ENCODE measurements around the gene DEAF1. TPM values are rescaled to one million over a fixed set of nuclear protein-coding genes. Genes with fewer than 3 reads are reported as not detected.
A peak's percentile ranks its signal among the peaks of the same experiment; 100 is the strongest.

DEAF1 gene
- total RNA-seq, 1 experiment from 2014 or later = 33.9 TPM

DNA sequence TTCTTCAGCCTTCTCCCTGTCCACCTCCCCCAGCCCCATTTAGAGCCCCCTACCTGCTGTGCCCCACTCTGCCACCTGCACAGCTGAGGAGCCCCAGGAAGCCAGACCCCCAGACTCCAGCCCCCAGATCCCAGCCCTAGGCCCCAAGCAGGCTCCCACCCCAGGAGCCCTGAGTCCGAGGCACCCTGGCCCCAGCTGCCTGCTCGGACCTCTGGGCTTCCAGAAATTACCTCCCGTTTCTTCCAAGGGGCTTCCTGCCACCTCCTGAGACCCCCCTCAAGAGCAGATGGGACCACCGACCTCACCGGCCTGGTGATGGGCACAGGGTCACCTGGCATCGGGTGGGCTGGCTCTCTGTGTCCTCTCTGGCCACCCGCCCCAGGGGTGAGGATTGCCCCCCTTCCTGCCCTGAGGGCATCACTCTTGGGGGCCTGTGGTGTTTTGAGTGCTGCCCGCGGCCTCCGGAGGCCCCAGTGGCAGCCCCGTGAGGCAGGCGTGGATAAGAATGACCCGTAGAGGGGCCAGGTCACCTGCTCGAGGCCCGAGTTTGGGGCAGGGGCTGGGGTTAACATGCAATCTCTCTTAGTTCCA, 34.0 kb upstream of the DEAF1 start:
- Histone ChIP-seq H3K79me2 (ENCODE audit: insufficient read depth, low read length) (no peaks in the 10 kb centered on the region), H3K36me3 (ENCODE audit: control insufficient read depth in 1 of 2, insufficient read depth in 2 of 2, low read length in 2 of 2) (peaks cover 0 to 7% of the 10 kb centered on the region in 2 experiments; a peak in 1 of 4 replicates), H3K9me3 (ENCODE audit: control insufficient read depth in 1 of 2, insufficient read depth in 1 of 2, low read depth in 1 of 2, low read length in 2 of 2) (no peaks in the 10 kb centered on the region), H3K4me1 (ENCODE audit: control insufficient read depth in 1 of 2, insufficient read depth in 2 of 2, low read length in 2 of 2) (peaks cover 7 to 24% of the 10 kb centered on the region in 2 experiments; a peak in 3 of 4 replicates), H2AFZ (ENCODE audit: low read depth, low read length, poor library complexity, severe bottlenecking) (no peak overlapping the region), H3K9ac (ENCODE audit: low read length) (peak overlapping the region; percentile 61; the same call in 1 of the 2 replicates), H3K27me3 (ENCODE audit: insufficient read depth, low read length) (no peaks in the 10 kb centered on the region), H3K4me2 (ENCODE audit: low read length) (no peak overlapping the region), H3K4me3 (replicated peaks in 1 of 2; ENCODE audit: low read depth in 1 of 2, low read length in 2 of 2) (no peak overlapping the region), H4K20me1 (ENCODE audit: insufficient read depth) (no peaks in the 10 kb centered on the region), H3K27ac (ENCODE audit: low read depth, low read length) (peak overlapping the region; percentile 70; the same call in 1 of the 2 replicates), H3K9me2 (ENCODE audit: insufficient read depth) (no peaks in the 10 kb centered on the region)
- BruUV-seq (replicated peaks) = no TSS peak
- ATAC-seq (no peak), DNase-seq (ENCODE audit: low read depth, low spot score) (no peak)
- CTCF ChIA-PET = interaction anchor here (1.0 to 2.1 kb wide), 7 partner anchors 8 to 34 kb away, joined by 4 to 10 read pairs (median 8); partner anchors contain the start of genes DEAF1, EPS8L2 and TMEM80
- RAD21 ChIA-PET (ENCODE audit: low non-redundant PET in 1 of 2, low total read pairs in 2 of 2, uncharacterized antibody in 2 of 2, unreplicated experiment in 2 of 2) = interaction anchor here in 1 of 2 experiments (0.6 to 0.7 kb wide), 2 partner anchors 17 to 32 kb away, joined by 3 to 5 read pairs; no protein-coding TSS in a partner anchor
- intact Hi-C loops (cut with micrococcal nuclease) = loop anchor here (2.0 kb wide), 2 partner anchors 36 to 174 kb away; no protein-coding TSS in a partner anchor
- TF ChIP-seq ZFX (IDR thresholded peaks at IDR 0.05) (no peak), POLR2A (IDR thresholded peaks at IDR 0.05; ENCODE audit: borderline replicate concordance, extremely low read depth, insufficient read depth, insufficient read length) (no peak)
- POLR2A ChIA-PET = interaction anchor here (1.2 kb wide), 1 partner anchor 13 kb away, joined by 4 read pairs; no protein-coding TSS in a partner anchor

DNA sequence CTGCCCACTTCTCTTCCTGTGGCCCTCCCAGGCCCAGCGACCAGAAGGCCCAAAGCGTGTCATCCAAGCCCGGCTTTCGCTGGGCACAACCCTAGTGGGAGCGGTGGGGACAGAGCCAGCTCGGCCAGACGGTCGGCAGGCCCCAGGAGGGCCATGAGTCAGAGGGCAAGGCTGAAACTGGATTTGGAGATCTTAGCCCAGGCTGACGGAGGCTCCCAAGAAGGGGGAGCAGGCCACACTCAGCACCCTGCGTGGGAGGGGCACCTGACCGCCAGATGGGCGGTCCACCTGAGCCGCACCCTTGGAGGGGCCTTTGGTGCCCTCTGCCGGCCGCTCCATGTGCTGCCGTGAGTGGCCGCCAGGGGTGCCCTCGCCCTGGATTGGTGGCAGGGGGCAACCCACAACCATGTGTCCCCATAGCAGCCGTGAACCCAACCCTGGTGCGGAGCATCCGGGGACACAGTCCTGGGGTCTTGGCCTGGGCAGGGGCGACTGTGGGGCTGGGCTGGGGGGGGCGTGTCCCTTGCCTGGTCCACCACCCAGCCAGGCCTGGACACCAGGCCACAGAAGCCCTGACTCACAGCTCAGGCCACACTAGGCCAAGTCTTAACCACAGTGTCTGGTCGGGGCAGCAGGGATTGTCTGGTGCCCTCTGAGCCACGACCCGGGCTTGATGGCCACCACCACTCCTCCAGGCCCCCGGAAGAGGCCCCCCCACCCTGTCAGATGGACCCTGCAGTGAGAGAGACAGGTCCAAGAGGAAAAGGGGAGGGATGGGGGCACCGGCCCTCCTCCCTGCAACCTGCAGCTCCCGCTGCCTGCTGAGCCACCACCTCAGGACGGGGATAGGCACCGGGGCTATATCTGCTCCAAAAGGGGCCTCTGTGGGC, 33.1 kb upstream of the DEAF1 start:
- peak overlapping the region; percentile 78 for H3K4me2 ChIP-seq (ENCODE audit: low read length)
- peak overlapping the region; percentile 61 for H3K9ac ChIP-seq (ENCODE audit: low read length)
- BruUV-seq (replicated peaks) = no TSS peak
- peaks cover 7 to 24% of the 10 kb centered on the region in 2 experiments; a peak in 3 of 4 replicates for H3K4me1 ChIP-seq (ENCODE audit: control insufficient read depth in 1 of 2, insufficient read depth in 2 of 2, low read length in 2 of 2)
- no peaks in the 10 kb centered on the region for H3K9me2 ChIP-seq (ENCODE audit: insufficient read depth)
- H4K20me1 ChIP-seq (ENCODE audit: insufficient read depth) = no peaks in the 10 kb centered on the region
- intact Hi-C loops (cut with micrococcal nuclease) = loop anchor here (2.0 kb wide), 2 partner anchors 37 to 173 kb away; no protein-coding TSS in a partner anchor
- H3K4me3 ChIP-seq (replicated peaks in 1 of 2; ENCODE audit: low read depth in 1 of 2, low read length in 2 of 2) = 0 out of 4 replicates have a peak overlapping the region, but pooled peaks of 1 of the 2 experiments have one; percentile 14
- no peaks in the 10 kb centered on the region for H3K9me3 ChIP-seq (ENCODE audit: control insufficient read depth in 1 of 2, insufficient read depth in 1 of 2, low read depth in 1 of 2, low read length in 2 of 2)
- no peak overlapping the region for H2AFZ ChIP-seq (ENCODE audit: low read depth, low read length, poor library complexity, severe bottlenecking)
- H3K79me2 ChIP-seq (ENCODE audit: insufficient read depth, low read length) = no peaks in the 10 kb centered on the region
- peaks cover 0 to 11% of the 10 kb centered on the region in 2 experiments; a peak in 1 of 4 replicates for H3K36me3 ChIP-seq (ENCODE audit: control insufficient read depth in 1 of 2, insufficient read depth in 2 of 2, low read length in 2 of 2)
- ATAC-seq (peak; percentile 91), DNase-seq (ENCODE audit: low read depth, low spot score) (peak; percentile 91)
- H3K27ac ChIP-seq (ENCODE audit: low read depth, low read length) = peak overlapping the region; percentile 70
- ChIA-PET RAD21 (ENCODE audit: low non-redundant PET in 1 of 2, low total read pairs in 2 of 2, uncharacterized antibody in 2 of 2, unreplicated experiment in 2 of 2) (interaction anchor here (0.6 kb wide), 2 partner anchors 31 to 172 kb away, joined by 3 read pairs; no protein-coding TSS in a partner anchor), POLR2A (interaction anchor here (1.2 kb wide), 2 partner anchors 12 to 35 kb away, joined by 3 to 4 read pairs; no protein-coding TSS in a partner anchor), CTCF (interaction anchor here (0.7 to 2.1 kb wide), 9 partner anchors 9 to 35 kb away, joined by 3 to 10 read pairs (median 6); partner anchors contain the start of genes DEAF1, EPS8L2, TALDO1 and TMEM80)
- H3K27me3 ChIP-seq (ENCODE audit: insufficient read depth, low read length) = no peaks in the 10 kb centered on the region
- TF ChIP-seq, protein P1, sequence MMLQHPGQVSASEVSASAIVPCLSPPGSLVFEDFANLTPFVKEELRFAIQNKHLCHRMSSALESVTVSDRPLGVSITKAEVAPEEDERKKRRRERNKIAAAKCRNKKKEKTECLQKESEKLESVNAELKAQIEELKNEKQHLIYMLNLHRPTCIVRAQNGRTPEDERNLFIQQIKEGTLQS (IDR thresholded peaks at IDR 0.05) = no peak
- TF ChIP-seq EGR1 (IDR thresholded peaks at IDR 0.05; ENCODE audit: low read depth) (peak; percentile 98), JUND (IDR thresholded peaks at IDR 0.05) (no peak), TCF7L2 (IDR thresholded peaks at IDR 0.05; ENCODE audit: borderline replicate concordance, extremely low read depth, insufficient read depth, insufficient read length) (no peak), ZFX (IDR thresholded peaks at IDR 0.05) (peak; percentile 9; the same call in 1 of the 2 replicates), POLR2AphosphoS5 (IDR thresholded peaks at IDR 0.05; ENCODE audit: low read depth, low read length) (peak; percentile 75)
- TF ChIP-seq, protein P2, sequence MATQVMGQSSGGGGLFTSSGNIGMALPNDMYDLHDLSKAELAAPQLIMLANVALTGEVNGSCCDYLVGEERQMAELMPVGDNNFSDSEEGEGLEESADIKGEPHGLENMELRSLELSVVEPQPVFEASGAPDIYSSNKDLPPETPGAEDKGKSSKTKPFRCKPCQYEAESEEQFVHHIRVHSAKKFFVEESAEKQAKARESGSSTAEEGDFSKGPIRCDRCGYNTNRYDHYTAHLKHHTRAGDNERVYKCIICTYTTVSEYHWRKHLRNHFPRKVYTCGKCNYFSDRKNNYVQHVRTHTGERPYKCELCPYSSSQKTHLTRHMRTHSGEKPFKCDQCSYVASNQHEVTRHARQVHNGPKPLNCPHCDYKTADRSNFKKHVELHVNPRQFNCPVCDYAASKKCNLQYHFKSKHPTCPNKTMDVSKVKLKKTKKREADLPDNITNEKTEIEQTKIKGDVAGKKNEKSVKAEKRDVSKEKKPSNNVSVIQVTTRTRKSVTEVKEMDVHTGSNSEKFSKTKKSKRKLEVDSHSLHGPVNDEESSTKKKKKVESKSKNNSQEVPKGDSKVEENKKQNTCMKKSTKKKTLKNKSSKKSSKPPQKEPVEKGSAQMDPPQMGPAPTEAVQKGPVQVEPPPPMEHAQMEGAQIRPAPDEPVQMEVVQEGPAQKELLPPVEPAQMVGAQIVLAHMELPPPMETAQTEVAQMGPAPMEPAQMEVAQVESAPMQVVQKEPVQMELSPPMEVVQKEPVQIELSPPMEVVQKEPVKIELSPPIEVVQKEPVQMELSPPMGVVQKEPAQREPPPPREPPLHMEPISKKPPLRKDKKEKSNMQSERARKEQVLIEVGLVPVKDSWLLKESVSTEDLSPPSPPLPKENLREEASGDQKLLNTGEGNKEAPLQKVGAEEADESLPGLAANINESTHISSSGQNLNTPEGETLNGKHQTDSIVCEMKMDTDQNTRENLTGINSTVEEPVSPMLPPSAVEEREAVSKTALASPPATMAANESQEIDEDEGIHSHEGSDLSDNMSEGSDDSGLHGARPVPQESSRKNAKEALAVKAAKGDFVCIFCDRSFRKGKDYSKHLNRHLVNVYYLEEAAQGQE (IDR thresholded peaks at IDR 0.05; ENCODE audit: low read depth) = no peak
- TF ChIP-seq, protein P3, sequence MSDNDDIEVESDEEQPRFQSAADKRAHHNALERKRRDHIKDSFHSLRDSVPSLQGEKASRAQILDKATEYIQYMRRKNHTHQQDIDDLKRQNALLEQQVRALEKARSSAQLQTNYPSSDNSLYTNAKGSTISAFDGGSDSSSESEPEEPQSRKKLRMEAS (IDR thresholded peaks at IDR 0.05) = peak; percentile 83

All from HCT116 (cell line).